K562 (cell line): ENCODE measurements around the gene GAL3ST3. TPM values are rescaled to one million over a fixed set of nuclear protein-coding genes. Genes with fewer than 3 reads are reported as not detected.

Source experiments
- ATF6 ChIP-seq: sonication (generic); formaldehyde crosslinking; IDR thresholded peaks from 2 replicates; pipeline ENCODE4 v1.4.0; 2020; ENCODE audit warnings: mild to moderate bottlenecking, missing genetic modification reagents
- EP300 ChIP-seq: IDR thresholded peaks from 2 replicates; pipeline ENCODE4 v1.6.1; 2012; ENCODE audit warnings: low read length, improper control_type of control experiment
- MTA3 ChIP-seq: fragments of 450-650 bp; formaldehyde crosslinking; IDR thresholded peaks from 2 replicates; pipeline ENCODE4 v1.6.1; 2017; ENCODE audit warnings: mild to moderate bottlenecking, borderline replicate concordance
- NBN ChIP-seq: fragments of 450-650 bp; IDR thresholded peaks from 2 replicates; pipeline ENCODE4 v1.6.1; 2016; ENCODE audit warnings: low read depth, mild to moderate bottlenecking
- NFYB ChIP-seq: IDR thresholded peaks from 2 replicates; pipeline ENCODE4 v1.6.1; 2011; ENCODE audit warnings: mild to moderate bottlenecking, moderate library complexity; ENCODE audit not compliant: insufficient read length; ENCODE audit errors: extremely low read depth
- NR4A1 ChIP-seq, 2 experiments: fragments of 250-450 bp in 1 of 2; fragments of 450-650 bp in 1 of 2; sonication (Bioruptor Pico) in 1 of 2; IDR thresholded peaks; 2 replicates each; pipeline versions ENCODE4 v1.4.0 to v1.6.1; 2016 to 2020; ENCODE audit warnings: mild to moderate bottlenecking in 2 of 2, missing compliant biosample characterization in 1 of 2, missing genetic modification characterization in 1 of 2, moderate library complexity in 1 of 2
- PPARD ChIP-seq: fragments of 250-450 bp; sonication (Bioruptor Pico); IDR thresholded peaks from 2 replicates; pipeline ENCODE4 v1.8.0; 2022; ENCODE audit warnings: inconsistent platforms, mild to moderate bottlenecking, moderate library complexity
- SMARCE1 ChIP-seq: fragments of 450-650 bp; IDR thresholded peaks from 2 replicates; pipeline ENCODE4 v1.7.1; 2016; ENCODE audit warnings: mild to moderate bottlenecking
- SNRNP70 ChIP-seq: fragments of 200-400 bp; formaldehyde crosslinking; optimal IDR thresholded peaks from 2 replicates; pipeline ENCODE3; 2017; ENCODE audit warnings: low read depth, low read length
- SUPT5H ChIP-seq: fragments of 450-650 bp; IDR thresholded peaks from 2 replicates; pipeline ENCODE4 v1.6.1; 2016
- TAL1 ChIP-seq: fragments of 450-650 bp; IDR thresholded peaks from 2 replicates; pipeline ENCODE4 v1.6.1; 2016; ENCODE audit warnings: mild to moderate bottlenecking
- TBL1XR1 ChIP-seq, 2 experiments: IDR thresholded peaks; 2 replicates each; pipeline ENCODE4 v1.6.1; 2012; ENCODE audit warnings: improper control_type of control experiment in 2 of 2, low read length in 2 of 2, mild to moderate bottlenecking in 1 of 2
- ZBTB2 ChIP-seq: fragments of 450-650 bp; IDR thresholded peaks from 2 replicates; pipeline ENCODE4 v1.6.1; 2016; ENCODE audit warnings: antibody characterized with exemption
- ZNF165 ChIP-seq: fragments of 250-450 bp; sonication (Bioruptor Pico); IDR thresholded peaks from 2 replicates; pipeline ENCODE4 v1.4.0; 2020; ENCODE audit warnings: borderline replicate concordance
- ZNF311 ChIP-seq: fragments of 250-450 bp; sonication (Bioruptor Pico); IDR thresholded peaks from 2 replicates; pipeline ENCODE4 v1.4.0; 2020; ENCODE audit warnings: mild to moderate bottlenecking, moderate library complexity
- ZNF408 ChIP-seq: fragments of 250-450 bp; sonication (Bioruptor Pico); IDR thresholded peaks from 2 replicates; pipeline ENCODE4 v1.4.0; 2020; ENCODE audit warnings: low read depth, mild to moderate bottlenecking, moderate library complexity
- polyA plus RNA-seq, 8 experiments: library from polyadenylated mRNA; depleted of rRNA in 4 of 8; stranded (reverse) in 5 of 8; unstranded in 3 of 8; fragments of >200 nt; fragmentation: Nextera tagmentation in 2 of 8; fragmentation: Illumina TruSeq in 1 of 8; extraction: Ambion mirVana in 2 of 8; extraction: Trizol in 1 of 8; gene quantifications; 2 replicates each; pipeline versions ENCODE4 v1.2.1 to v1.2.3, GENCODE V29; 2011 to 2014; ENCODE audit warnings: inconsistent platforms in 1 of 8, missing spikeins in 1 of 8
- total RNA-seq, 7 experiments: library from RNA; depleted of rRNA in 6 of 7; stranded (reverse); fragments of >200 nt in 6 of 7; fragmentation: Illumina TruSeq in 2 of 7; extraction: Trizol in 2 of 7; gene quantifications; 2 replicates each; pipeline versions ENCODE4 v1.2.1 to v1.2.3, GENCODE V29; 2011 to 2021; ENCODE audit warnings: low replicate concordance in 1 of 7
- TF ChIP-seq, protein P1 (sequence below), 2 experiments: fragments of 450-650 bp; formaldehyde crosslinking in 1 of 2; IDR thresholded peaks; 2 replicates each; pipeline versions ENCODE4 v1.4.0 to v1.6.1; 2014 to 2020; ENCODE audit warnings: mild to moderate bottlenecking in 2 of 2, borderline replicate concordance in 1 of 2, low read depth in 1 of 2

The GAL3ST3 gene
- total and polyA plus RNA-seq, 9 of the 15 experiments (the other 6 are each of a cell fraction or from before 2014, with no cell fraction given): not detected

- TF ChIP-seq, protein P1, sequence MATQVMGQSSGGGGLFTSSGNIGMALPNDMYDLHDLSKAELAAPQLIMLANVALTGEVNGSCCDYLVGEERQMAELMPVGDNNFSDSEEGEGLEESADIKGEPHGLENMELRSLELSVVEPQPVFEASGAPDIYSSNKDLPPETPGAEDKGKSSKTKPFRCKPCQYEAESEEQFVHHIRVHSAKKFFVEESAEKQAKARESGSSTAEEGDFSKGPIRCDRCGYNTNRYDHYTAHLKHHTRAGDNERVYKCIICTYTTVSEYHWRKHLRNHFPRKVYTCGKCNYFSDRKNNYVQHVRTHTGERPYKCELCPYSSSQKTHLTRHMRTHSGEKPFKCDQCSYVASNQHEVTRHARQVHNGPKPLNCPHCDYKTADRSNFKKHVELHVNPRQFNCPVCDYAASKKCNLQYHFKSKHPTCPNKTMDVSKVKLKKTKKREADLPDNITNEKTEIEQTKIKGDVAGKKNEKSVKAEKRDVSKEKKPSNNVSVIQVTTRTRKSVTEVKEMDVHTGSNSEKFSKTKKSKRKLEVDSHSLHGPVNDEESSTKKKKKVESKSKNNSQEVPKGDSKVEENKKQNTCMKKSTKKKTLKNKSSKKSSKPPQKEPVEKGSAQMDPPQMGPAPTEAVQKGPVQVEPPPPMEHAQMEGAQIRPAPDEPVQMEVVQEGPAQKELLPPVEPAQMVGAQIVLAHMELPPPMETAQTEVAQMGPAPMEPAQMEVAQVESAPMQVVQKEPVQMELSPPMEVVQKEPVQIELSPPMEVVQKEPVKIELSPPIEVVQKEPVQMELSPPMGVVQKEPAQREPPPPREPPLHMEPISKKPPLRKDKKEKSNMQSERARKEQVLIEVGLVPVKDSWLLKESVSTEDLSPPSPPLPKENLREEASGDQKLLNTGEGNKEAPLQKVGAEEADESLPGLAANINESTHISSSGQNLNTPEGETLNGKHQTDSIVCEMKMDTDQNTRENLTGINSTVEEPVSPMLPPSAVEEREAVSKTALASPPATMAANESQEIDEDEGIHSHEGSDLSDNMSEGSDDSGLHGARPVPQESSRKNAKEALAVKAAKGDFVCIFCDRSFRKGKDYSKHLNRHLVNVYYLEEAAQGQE (IDR thresholded peaks at IDR 0.05; ENCODE audit: borderline replicate concordance): peak; percentile 94
- TF ChIP-seq, protein P1 (CRISPR knock-in tag; IDR thresholded peaks at IDR 0.05; ENCODE audit: low read depth): peak; percentile 90
- TF ChIP-seq ZNF408 (CRISPR knock-in tag): no peak
- no peak for TF ChIP-seq NR4A1 (CRISPR knock-in tag; IDR thresholded peaks at IDR 0.05)
- no peak for TF ChIP-seq NR4A1 (tag; IDR thresholded peaks at IDR 0.05)
- TF ChIP-seq NBN: no peak
- no peak for TF ChIP-seq ZNF311 (CRISPR knock-in tag)
- TF ChIP-seq ZNF165: no peak
- TF ChIP-seq SNRNP70: no peak
- no peak for TF ChIP-seq ZBTB2
- TF ChIP-seq SMARCE1: no peak
- 0 out of 2 replicates have a peak, but pooled peaks have one; percentile 20 for TF ChIP-seq MTA3
- no peak for TF ChIP-seq NFYB
- TF ChIP-seq PPARD: no peak
- TF ChIP-seq EP300: no peak
- no peak for TF ChIP-seq ATF6 (CRISPR knock-in tag)
- no peak for TF ChIP-seq SUPT5H
- no peak for TF ChIP-seq TAL1
- no peak for TF ChIP-seq TBL1XR1 (IDR thresholded peaks at IDR 0.05; ENCODE audit: low read length in 2 of 2)
Observed at GRCh38 chr11:66012946-66013761, 35.8 kb downstream of the GAL3ST3 start (continued).
